ENCODE data around the gene RNU1-1. TPM values are rescaled to one million over a fixed set of nuclear protein-coding genes. Genes with fewer than 3 reads are reported as not detected.
A peak's percentile ranks its signal among the peaks of the same experiment; 100 is the strongest.
"Not testable (repeated sequence)": the region's sequence is repeated elsewhere in the genome, so short reads cannot be mapped to it uniquely, and the experiment has no call there.

Gene RNU1-1
- total and polyA plus RNA-seq, 2 of the 8 experiments (the other 6 are each of a cell fraction or from before 2014, with no cell fraction given) = 145 to 1,303 TPM

- 68% methylated on average over 5 of the region's 5 CpGs; no CpG with 5 or more reads in 1 of the 2 experiments for WGBS, 2 experiments (ENCODE audit: extremely low coverage in 1 of 2, insufficient coverage in 1 of 2, insufficient read length in 1 of 2, insufficient replicate concordance in 2 of 2, low coverage in 1 of 2, low lambda C conversion rate in 2 of 2, missing lambda C conversion rate in 1 of 2)
- H3K9ac ChIP-seq (replicated peaks in 1 of 4; ENCODE audit: extremely low read depth in 1 of 4, low read depth in 3 of 4, low read length in 3 of 4); H2BK5ac ChIP-seq (ENCODE audit: low read depth, low read length); H3K23ac ChIP-seq (ENCODE audit: insufficient read length); H4K20me1 ChIP-seq (replicated peaks in 1 of 2; ENCODE audit: control insufficient read depth in 1 of 2, insufficient read depth in 2 of 2, low read length in 2 of 2); H3K27ac ChIP-seq (ENCODE audit: low read depth, low read length); H3K79me1 ChIP-seq (ENCODE audit: low read depth, low read length); H3K36me3 ChIP-seq (ENCODE audit: control insufficient read depth in 2 of 4, insufficient read depth in 4 of 4, low read length in 3 of 4); H3K27me3 ChIP-seq (replicated peaks in 1 of 4; ENCODE audit: control insufficient read depth in 3 of 4, extremely low read depth in 1 of 4, insufficient read depth in 3 of 4, low read length in 3 of 4); H2BK15ac ChIP-seq (ENCODE audit: low read length); H3K23me2 ChIP-seq (ENCODE audit: low read depth, low read length); H3K79me2 ChIP-seq (ENCODE audit: control insufficient read depth in 1 of 2, insufficient read depth in 2 of 2, low read length in 2 of 2); H3K18ac ChIP-seq (ENCODE audit: extremely low read depth, low read length); DNase-seq (ENCODE audit: low read depth in 1 of 2, low spot score in 2 of 2); H4K91ac ChIP-seq (replicated peaks; ENCODE audit: insufficient read length, low read length); CTCF ChIA-PET (ENCODE audit: partially characterized antibody); H3K4me1 ChIP-seq (replicated peaks in 1 of 4; ENCODE audit: control insufficient read depth in 3 of 4, insufficient read depth in 4 of 4, low read length in 3 of 4); H3K9me3 ChIP-seq (ENCODE audit: insufficient read depth in 2 of 2, low read depth in 1 of 2, low read length in 1 of 2); H4K5ac ChIP-seq (ENCODE audit: insufficient read length, low read depth, low read length); H3K56ac ChIP-seq (replicated peaks; ENCODE audit: insufficient read length, low read depth, low read length); H3K14ac ChIP-seq (ENCODE audit: insufficient read length); H2AK5ac ChIP-seq (ENCODE audit: low read depth, low read length); H2BK12ac ChIP-seq (ENCODE audit: low read depth, low read length); FAIRE-seq; H3K4ac ChIP-seq (replicated peaks; ENCODE audit: insufficient read length, low read depth, low read length); H4K8ac ChIP-seq (ENCODE audit: extremely low read depth, insufficient read depth, low read length); H2AFZ ChIP-seq (ENCODE audit: low read length); H2BK20ac ChIP-seq (ENCODE audit: low read length); H2BK120ac ChIP-seq (replicated peaks; ENCODE audit: low read depth, low read length): not testable (repeated sequence)
- POLR2A ChIA-PET (ENCODE audit: partially characterized antibody) = interaction anchor here (1.1 to 1.3 kb wide), 2 partner anchors 19 to 99 kb away, joined by 3 read pairs; no protein-coding TSS in a partner anchor
- H3K4me3 ChIP-seq (ENCODE audit: extremely low read depth in 1 of 4, insufficient read depth in 2 of 4, low read depth in 3 of 4, low read length in 4 of 4) = peak overlapping the region in 2 of 4 experiments; percentile 56 to 76; a peak in 4 of 8 replicates
- peak overlapping the region in 1 of 2 experiments; percentile 84; a peak in 1 of 4 replicates for H3K4me2 ChIP-seq (ENCODE audit: insufficient read depth in 1 of 2, low read depth in 2 of 2, low read length in 2 of 2)
Measured at GRCh38 chr1:16521679-16522078, 7.6 kb upstream of the RNU1-1 start.

All from H1 (cell line).